ENCODE data around the gene BIN1.

BIN1 gene

GRCh38 chr2:127054996-127055785 is 51.8 kb downstream of the BIN1 start:
- DNase-seq = no peak

- no peak for DNase-seq
Measured at GRCh38 chr2:127054604-127054930, 52.4 kb downstream of the BIN1 start.

DNA sequence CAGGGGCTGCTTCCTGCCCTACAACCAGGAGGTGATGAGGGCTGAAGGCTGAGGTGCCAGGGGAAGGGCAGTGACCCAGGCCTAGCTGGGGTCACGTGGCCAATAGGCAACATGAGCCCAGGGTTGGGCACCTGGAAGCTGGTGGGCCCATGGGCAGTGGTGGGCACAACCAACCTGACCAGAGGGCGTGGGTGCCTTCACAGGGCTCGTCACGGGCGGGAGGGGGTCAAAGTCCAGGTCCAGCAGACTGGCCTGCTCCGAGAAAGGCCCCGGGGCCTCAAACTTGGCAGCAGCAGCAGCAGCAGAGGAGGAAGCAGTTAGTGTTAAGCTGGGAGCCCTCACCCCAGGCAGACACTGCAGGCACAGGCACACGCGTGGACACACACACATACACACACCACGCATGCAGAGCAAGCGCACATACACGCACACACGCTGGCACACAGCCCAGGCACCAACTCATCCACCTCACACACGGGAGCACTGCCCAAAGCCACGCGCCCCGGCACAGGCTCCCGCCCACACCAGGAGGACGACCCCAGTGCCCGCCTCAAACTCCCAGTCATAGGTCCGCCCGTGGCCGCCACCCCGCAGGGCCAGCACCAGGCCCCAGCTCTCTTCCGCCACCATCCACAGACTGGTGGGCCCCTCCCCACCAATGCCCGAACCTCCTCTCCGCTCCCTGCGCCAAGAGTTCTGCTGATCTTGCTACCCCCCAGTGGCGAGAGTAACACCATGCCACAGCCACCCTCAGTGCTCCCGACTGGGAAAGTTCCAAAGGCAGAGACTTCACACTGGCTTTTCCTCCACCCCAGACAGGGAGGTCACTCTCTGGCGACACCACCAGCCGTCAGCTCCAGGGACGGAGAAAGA is 53.0 kb downstream of the BIN1 start:
- DNase-seq = peak; percentile 11

DNA sequence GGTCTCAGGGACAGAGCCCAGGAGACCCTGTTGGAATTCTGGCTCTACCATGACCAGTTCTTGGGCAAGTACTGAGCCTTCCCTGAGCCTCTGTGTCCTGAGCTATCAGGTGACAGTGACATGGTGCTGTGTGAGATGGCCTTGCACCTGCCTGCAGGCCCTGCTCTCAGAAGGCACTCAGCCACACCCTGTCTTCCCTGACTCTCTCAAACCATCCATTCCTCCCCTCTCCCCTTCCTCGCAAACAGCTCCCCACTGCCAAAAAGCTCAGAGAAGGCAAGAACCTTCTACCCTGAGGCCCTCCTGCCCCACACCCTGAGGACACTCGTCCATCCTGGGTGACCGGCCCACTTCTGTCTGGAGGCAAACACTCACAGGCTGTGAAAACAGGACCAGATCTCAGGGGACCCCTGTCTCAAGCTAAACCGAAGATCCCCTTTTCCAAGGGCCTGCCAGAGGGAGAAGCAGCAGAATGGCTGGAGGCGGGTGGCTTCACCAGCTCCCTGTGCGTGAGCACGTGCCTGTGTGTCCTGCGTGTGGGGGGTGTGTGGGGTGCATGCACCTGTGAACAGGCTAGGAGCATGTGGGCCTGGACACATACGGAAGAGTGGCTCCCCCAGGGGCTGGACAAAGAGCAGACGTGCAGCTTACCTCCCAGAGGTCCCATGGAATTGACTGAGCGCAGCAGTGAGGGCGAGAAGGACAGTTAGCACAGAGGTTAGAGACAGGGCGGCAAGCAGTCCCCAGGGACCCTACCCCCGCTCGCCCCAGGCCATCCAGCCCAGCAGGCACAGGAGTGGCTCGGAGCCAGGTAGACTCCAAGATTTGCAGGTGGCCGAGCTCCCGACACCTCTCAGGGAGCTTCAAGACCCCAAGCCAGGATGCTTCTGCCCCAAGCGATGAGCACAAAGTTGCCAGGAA is 53.9 kb downstream of the BIN1 start:
- DNase-seq = no peak

DNA sequence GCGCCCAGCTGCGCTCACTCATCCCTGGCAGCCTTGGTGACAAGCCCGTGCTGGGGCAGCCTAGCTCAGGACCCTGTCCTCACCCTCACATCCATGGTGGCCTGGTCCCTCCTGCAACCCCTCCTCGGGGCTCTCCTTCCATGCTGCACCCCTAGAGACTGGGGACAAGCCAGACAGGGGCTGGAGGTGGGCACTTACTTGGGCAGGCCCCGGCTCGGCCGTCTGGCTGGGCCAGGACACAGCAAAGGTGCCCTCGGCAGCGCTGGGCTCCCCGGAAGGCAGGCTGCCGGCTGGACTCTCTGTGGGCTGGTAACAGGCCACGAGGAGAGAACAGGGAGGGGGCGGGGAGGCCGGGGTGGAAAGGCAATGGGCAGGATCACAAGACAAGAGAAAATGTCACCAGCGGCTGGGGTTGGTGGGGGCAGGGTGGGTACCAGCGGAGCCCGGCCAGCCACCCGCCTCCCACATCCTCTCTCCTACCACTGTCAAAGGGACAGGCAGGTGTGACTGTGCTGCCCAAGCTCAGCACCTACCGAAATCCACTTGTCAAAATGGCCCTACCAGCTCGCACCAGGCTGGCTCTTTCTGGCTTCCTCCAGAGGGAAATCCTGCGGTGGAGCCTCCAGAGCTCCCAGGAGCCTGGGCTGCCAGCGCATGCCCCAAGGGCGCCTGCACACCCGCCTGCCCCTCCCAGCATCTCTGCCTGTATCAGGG is 54.7 kb downstream of the BIN1 start:
- DNase-seq = peak; percentile 13

DNA sequence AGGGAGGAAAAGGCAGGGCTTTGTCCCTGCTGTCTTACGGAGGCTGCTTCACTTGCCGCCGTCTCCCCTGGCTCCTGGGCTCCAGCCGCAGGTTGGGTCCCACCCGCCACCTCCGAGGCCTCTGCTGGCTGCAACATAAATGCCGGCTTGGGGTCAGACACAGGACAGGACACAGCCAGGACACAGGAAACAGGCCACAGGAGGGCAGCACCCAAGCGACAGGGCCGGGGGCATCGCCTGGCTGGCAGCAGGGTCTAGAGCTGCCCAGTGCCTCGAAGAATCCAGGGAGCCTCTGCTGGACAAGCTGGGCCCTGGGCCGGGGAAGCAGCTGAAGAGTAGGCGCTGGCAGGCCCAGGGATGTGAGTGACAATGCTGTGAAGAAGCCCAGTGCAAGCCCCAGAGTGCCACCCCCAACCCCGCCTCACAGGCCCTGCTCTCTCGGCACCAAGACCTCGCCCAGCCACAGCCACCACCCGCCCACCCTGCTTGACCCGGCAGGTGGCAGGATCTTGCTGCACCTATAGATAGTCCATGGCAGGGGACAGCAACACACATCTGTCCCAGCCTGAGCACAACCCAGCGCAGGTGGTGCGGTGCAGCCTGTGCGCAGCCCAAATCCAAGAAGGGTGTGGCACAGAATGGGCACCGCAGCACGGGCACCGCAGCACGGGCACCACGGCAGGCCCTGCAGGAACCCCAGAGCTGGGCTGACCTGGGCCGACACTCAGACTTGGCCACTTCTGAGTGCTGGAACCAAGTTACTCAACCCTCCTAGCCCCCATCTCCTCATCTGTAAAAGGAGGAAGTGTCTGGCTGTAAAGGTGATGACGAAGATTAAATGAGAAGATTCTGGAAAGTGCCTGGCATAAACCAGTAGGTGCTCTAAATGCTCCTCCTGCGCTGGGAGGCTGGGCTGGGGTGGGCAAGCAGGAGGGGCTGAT is 55.6 kb downstream of the BIN1 start:
- peak; percentile 15 for DNase-seq

DNA sequence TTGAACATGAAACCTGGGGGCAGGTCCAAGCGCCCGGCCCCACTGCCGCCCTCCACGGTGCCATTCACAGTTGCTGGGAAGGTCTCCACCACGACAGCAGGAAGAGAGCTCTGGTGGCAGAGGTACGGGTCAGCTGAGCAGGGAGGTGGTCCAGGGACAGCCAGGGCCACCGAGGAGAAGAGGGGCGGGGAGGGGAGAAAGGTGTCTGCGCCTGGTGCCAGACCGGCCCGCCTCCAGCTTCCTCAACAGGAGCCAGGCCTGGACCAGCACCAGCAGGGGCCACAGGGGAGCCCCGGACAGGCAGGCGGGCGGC is 56.2 kb downstream of the BIN1 start:
- DNase-seq = no peak

- peak; percentile 68 for DNase-seq
Measured at GRCh38 chr2:127049927-127050802, 56.8 kb downstream of the BIN1 start.

GRCh38 chr2:127048969-127049897 is 57.7 kb downstream of the BIN1 start:
- DNase-seq = peak; percentile 11

GRCh38 chr2:127048618-127048935 is 58.4 kb downstream of the BIN1 start:
- no peak for DNase-seq

GRCh38 chr2:127047716-127048617 is 59.0 kb downstream of the BIN1 start:
- no peak for DNase-seq

GRCh38 chr2:127047054-127047453 is 59.9 kb downstream of the BIN1 start:
- no peak for DNase-seq

GRCh38 chr2:127046579-127046978 is 60.4 kb downstream of the BIN1 start:
- DNase-seq = no peak

GRCh38 chr2:127045792-127046501 is 61.0 kb downstream of the BIN1 start:
- no peak for DNase-seq

- no peak for DNase-seq
Measured at GRCh38 chr2:127044977-127045661, 61.8 kb downstream of the BIN1 start.

DNA sequence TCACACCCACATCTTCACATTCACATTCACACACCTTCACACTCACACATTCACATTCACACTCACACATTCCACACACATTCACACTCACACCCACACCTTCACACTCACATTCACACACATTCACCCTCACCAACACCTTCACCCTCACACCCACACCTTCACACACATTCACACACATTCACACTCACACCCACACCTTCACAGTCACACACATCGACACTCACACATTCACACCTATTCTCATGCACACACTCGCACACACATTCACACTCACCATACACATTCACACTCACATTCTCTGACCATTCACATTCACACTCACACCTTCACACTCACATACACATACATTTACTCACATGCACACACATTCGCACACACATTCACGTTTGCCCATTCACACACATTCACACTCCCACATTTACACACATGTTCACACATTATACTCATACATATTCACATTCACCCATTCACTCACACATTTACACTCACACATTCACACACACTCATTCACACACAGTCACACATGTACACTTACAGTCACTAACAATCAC is 62.7 kb downstream of the BIN1 start:
- DNase-seq = no peak

Data from activated CD8-positive, alpha-beta memory T cell treated with anti-CD3 and anti-CD28 coated beads, Interleukin-2, amount 50 U/mL, for 4 hours (primary cell).